Measurements from ENCODE around the gene QKI.

- no peak for TF ChIP-seq CTCF (tag by site-specific recombination; IDR thresholded peaks at IDR 0.05)
- TF ChIP-seq SETDB1 (IDR thresholded peaks at IDR 0.05; ENCODE audit: insufficient read length, low read length): no peak
- TF ChIP-seq BCL6B (tag by site-specific recombination; IDR thresholded peaks at IDR 0.05): no peak
Observed at GRCh38 chr6:163417595-163417994, 3.1 kb downstream of the QKI start.

Data from HEK293 (cell line).